Parathyroid adenoma (tissue), 2 donors: Measurements from ENCODE around the gene TRAPPC14.

Experiments used
- H2AFZ ChIP-seq: fragments of 300-600 bp; sonication (generic); one replicate; pipeline ENCODE4 v1.7.0; 2017; ENCODE audit warnings: antibody characterized with exemption, mild to moderate bottlenecking
- H3K27ac ChIP-seq: fragments of 300-600 bp; sonication (generic); one replicate; pipeline ENCODE4 v1.7.0; 2017
- H3K27me3 ChIP-seq: fragments of 300-600 bp; sonication (generic); one replicate; pipeline ENCODE4 v1.7.0; 2017; ENCODE audit warnings: low read length; ENCODE audit not compliant: control insufficient read depth, insufficient read depth
- H3K36me3 ChIP-seq: fragments of 300-600 bp; sonication (generic); one replicate; pipeline ENCODE4 v1.7.0; 2017; ENCODE audit warnings: low read length; ENCODE audit not compliant: control insufficient read depth, insufficient read depth
- H3K4me1 ChIP-seq: fragments of 300-600 bp; sonication (generic); one replicate; pipeline ENCODE4 v1.7.0; 2017; ENCODE audit warnings: control low read depth
- H3K4me2 ChIP-seq: fragments of 300-600 bp; sonication (generic); one replicate; pipeline ENCODE4 v1.7.0; 2017; ENCODE audit warnings: low read length
- H3K4me3 ChIP-seq: fragments of 300-600 bp; sonication (generic); one replicate; pipeline ENCODE4 v1.7.0; 2017; ENCODE audit warnings: low read depth, low read length
- H3K79me2 ChIP-seq: fragments of 300-600 bp; sonication (generic); one replicate; pipeline ENCODE4 v1.7.0; 2017; ENCODE audit warnings: control low read depth
- H3K9ac ChIP-seq: fragments of 300-600 bp; sonication (generic); one replicate; pipeline ENCODE4 v1.7.0; 2017; ENCODE audit warnings: mild to moderate bottlenecking
- H3K9me3 ChIP-seq: fragments of 300-600 bp; sonication (generic); one replicate; pipeline ENCODE4 v1.7.0; 2017; ENCODE audit warnings: low read length; ENCODE audit not compliant: control insufficient read depth
- CTCF ChIP-seq: fragments of 300-600 bp; sonication (generic); IDR thresholded peaks from one replicate; pipeline ENCODE4 v1.7.0; 2017; ENCODE audit warnings: antibody characterized with exemption, mild to moderate bottlenecking
- donor health status: primary hyperparathyroidism.

Gene TRAPPC14

GRCh38 chr7:100171840-100172239 is 13.3 kb upstream of the TRAPPC14 start:
- TF ChIP-seq CTCF: no peak
- no peak overlapping the region for H3K27ac ChIP-seq
- H2AFZ ChIP-seq: peak overlapping the region; percentile 81
- no peak overlapping the region for H3K4me3 ChIP-seq
- H3K4me2 ChIP-seq: peak overlapping the region; percentile 38
- no peak overlapping the region for H3K9ac ChIP-seq
- peaks cover 6% of the 10 kb centered on the region for H3K4me1 ChIP-seq
- H3K79me2 ChIP-seq: no peaks in the 10 kb centered on the region
- no peaks in the 10 kb centered on the region for H3K9me3 ChIP-seq
- H3K27me3 ChIP-seq: no peaks in the 10 kb centered on the region
- H3K36me3 ChIP-seq: no peaks in the 10 kb centered on the region

GRCh38 chr7:100171087-100171681 is 12.7 kb upstream of the TRAPPC14 start:
- Histone ChIP-seq H3K36me3 (no peaks in the 10 kb centered on the region), H2AFZ (peak overlapping the region; percentile 81), H3K9ac (no peak overlapping the region), H3K27ac (no peak overlapping the region), H3K4me1 (peaks cover 6% of the 10 kb centered on the region), H3K4me3 (peak overlapping the region; percentile 46), H3K9me3 (no peaks in the 10 kb centered on the region), H3K27me3 (no peaks in the 10 kb centered on the region), H3K4me2 (peak overlapping the region; percentile 71), H3K79me2 (no peaks in the 10 kb centered on the region)
- no peak for TF ChIP-seq CTCF

GRCh38 chr7:100170101-100170897 is 11.8 kb upstream of the TRAPPC14 start:
- no peaks in the 10 kb centered on the region for H3K9me3 ChIP-seq
- H3K36me3 ChIP-seq: no peaks in the 10 kb centered on the region
- no peak overlapping the region for H3K4me3 ChIP-seq
- H3K27me3 ChIP-seq: no peaks in the 10 kb centered on the region
- TF ChIP-seq CTCF: no peak
- H3K27ac ChIP-seq: no peak overlapping the region
- H3K4me2 ChIP-seq: no peak overlapping the region
- H3K79me2 ChIP-seq: no peaks in the 10 kb centered on the region
- H3K9ac ChIP-seq: no peak overlapping the region
- no peak overlapping the region for H2AFZ ChIP-seq
- H3K4me1 ChIP-seq: peaks cover 6% of the 10 kb centered on the region

- Histone ChIP-seq H3K9ac (no peak overlapping the region), H3K4me3 (no peak overlapping the region), H3K36me3 (no peaks in the 10 kb centered on the region), H2AFZ (peak overlapping the region; percentile 84), H3K27ac (no peak overlapping the region), H3K4me1 (peaks cover 6% of the 10 kb centered on the region), H3K79me2 (no peaks in the 10 kb centered on the region), H3K9me3 (no peaks in the 10 kb centered on the region), H3K27me3 (no peaks in the 10 kb centered on the region), H3K4me2 (no peak overlapping the region)
- TF ChIP-seq CTCF: no peak
Observed at GRCh38 chr7:100169147-100169850, 10.8 kb upstream of the TRAPPC14 start.
